Stimulated activated CD8-positive, alpha-beta memory T cell treated with anti-CD3 and anti-CD28 coated beads, Interleukin-15, amount 100 ng/mL, for 48 hours (primary cell): ENCODE results near the gene PPP4R4.

Experiments used
- DNase-seq, 2 donors: peaks; one replicate each; pipeline ENCODE4 v3.0.0-alpha.2; 2020; ENCODE audit warnings: low read depth in 2 of 2

The PPP4R4 gene

DNA sequence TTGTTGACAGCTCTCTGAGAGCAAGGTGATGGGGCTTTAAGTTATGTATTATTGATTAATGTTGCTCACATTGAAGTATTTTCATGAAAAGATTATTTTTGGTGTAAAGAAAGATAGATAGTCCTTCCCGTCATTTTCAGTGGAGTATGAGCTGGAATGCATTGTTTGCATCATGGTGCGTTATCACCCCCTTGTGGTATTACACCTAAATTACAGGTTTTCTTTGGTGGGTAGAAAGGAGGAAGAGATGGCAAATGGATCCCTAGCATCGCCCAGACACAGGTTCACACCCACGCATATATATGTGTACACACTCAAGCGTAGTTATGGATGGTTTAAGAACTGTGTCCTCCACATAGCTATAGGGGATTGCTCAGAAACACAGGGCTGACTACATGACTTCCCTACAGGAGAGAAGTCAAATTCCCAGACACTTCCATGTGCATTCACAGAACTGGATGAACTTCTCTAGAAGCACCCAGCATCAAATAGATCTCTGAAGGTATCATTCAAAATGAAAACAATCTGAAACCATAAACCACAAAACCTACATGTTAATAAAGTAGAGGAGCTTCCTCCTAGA lies 133.4 kb downstream of the PPP4R4 start:
- no peak for DNase-seq

- DNase-seq: no peak
Observed at GRCh38 chr14:94309721-94310120, 135.6 kb downstream of the PPP4R4 start.

DNA sequence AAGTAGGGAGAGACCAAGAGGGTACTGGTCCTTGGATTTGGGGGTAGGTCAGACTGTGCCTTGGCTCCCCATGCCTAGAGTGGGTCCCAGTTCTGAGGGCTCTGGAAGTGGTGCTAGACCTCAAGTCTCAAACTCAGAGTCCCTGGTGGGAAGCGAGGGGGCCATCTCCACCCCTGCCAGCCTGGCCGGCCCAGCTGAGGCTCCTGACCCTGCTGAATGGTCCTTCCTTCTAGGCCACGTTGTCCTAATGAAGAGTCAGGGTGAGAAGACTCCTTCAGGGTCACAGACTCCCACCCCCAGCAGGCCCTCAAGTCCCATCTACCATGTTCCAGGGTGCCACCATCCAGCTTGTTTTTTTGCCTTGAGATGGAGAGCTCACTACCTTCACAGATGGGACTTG lies 136.1 kb downstream of the PPP4R4 start:
- DNase-seq: no peak

GRCh38 chr14:94312481-94313246 lies 138.5 kb downstream of the PPP4R4 start:
- DNase-seq: no peak

DNA sequence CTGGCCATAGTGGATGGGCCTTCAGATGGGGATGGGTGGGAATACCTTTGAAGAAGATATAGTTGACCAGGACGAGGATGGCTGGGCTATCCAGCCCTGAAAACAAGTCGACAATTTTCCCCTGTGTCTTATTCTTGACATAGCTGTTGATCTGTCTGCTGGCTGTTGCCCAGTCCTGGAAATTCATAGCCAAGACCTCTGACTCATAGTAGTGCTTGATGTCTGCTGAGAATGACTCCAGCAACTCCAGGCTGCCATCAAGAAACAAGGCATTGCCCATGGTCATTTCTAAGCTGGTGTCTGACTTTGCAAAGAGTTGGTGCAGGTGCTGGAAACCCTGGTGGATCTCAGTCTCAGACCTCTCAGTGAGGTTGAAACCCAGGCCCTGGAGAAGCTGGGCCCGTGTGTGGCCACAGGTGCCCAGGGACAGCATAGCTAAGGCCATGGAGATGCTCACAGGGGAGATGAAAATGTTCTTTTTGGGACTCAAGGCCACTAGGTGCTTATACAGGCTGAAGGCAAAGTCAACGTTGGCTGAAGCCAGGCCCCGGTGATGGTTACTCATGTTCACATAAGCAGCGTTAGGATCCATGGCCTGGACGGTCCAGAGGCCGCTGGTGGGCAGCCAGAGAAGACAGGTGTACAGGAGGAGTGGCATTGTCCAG lies 140.0 kb downstream of the PPP4R4 start:
- DNase-seq: no peak

DNA sequence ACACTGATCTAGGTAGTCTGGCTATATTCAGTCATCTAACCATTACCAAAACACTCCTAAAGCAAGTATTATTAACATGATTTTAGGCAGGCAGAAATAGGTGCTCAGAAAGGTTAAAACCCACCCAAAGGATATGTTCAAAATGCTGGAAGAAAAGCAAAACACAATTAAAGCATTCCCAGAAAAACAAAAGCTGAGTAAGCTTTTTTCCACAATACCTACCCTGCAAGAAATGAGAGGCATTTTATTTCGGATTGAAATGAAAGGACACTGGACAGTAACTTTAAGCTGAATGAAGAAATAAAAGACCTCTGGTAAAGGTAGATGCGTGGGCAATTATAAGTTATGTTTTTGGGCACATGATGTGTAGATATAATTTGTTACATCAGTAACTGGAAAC lies 140.8 kb downstream of the PPP4R4 start:
- DNase-seq: no peak

DNA sequence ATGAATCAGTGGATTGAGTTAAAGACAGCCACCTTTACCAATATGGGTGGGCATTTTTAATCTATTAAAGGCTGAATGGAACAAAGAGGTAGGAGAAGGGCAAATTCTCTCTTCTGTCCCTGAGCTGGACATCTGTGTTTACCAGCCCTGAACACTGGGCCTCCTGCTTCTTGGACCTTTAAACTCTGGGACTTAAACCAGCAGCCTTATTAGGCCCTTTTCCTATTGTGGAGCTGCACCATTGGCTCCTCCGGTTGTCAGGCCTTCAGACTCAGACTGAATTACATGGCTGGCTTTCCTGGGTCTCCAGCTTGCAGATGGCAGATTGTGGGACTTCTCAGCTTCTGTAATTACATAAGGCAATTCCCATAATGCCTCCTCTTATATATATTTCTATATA lies 142.6 kb downstream of the PPP4R4 start:
- DNase-seq: no peak

GRCh38 chr14:94317259-94317658 lies 143.1 kb downstream of the PPP4R4 start:
- no peak for DNase-seq

DNA sequence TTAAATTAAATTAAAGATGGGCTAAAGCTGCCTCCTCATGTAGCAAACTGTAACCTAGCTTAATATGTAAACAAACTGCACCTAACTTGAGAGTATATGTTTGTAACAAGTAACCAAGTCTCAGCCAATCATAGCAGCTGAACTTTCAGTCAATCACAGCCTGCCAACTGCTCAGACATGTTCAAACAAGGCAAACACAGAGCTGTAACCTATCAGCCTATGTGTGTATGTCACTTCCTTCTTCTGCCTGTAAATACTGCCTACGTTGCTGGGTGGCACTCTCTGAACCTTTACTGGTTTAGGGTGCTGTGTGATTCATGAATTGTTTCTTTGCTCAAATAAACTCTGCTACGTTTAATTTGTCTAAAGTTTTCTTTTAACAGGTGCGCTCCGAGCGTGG lies 146.1 kb downstream of the PPP4R4 start:
- no peak for DNase-seq

- DNase-seq: no peak
Observed at GRCh38 chr14:94321421-94322271, 147.5 kb downstream of the PPP4R4 start.

DNA sequence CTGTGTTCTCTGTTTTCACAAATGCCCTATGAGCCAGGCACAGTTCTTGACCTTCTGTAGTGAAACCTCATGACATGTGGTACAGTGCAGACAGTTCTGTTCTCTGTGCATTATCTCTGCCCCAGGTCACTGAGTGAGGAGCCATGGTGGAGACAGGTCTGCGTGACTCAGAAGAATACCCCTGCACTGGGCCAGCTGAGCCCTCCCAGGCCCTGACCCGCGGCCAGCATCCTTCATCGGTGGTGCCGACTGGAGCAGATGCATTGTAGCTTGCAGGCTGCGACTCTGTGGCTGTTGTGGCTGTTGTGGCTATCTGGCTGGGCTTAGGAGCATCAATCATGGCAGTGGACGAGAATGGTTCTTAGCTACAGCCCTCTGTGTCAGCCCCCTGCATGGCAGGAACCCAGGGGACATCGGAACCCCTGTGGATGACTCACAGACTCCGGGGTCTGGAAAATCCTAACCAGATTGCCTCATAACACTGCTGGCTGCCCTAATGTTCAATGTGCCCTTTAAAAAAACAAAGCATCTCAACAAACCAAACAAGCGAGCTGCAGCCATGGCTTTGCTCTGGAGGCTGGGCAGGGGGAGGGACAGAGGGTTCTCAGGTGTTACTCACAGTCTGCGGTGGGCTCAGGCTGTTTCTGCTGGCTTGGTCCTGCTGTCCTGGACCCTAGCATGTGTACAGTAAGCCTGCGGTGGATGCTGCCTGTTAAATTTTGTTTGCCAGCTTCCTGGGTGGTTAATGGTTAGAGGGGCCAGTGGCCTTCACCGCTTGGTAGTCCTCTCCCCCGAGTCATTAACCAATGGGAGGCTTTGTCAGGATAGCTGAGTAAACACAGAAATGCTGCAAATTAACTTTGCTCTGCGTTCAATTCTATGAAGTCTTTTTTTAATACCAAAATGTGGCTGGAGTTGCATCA lies 148.8 kb downstream of the PPP4R4 start, which contains the start of gene SERPINA6:
Gene SERPINA6, minus strand, starts transcription at position 689 of the 923 bp plus-strand sequence. CDS start 8,688 bp downstream, outside the sequence.
- no peak for DNase-seq

GRCh38 chr14:94328196-94328595 lies 154.1 kb downstream of the PPP4R4 start:
- no peak for DNase-seq
